KMS-11 (cell line): ENCODE results near the gene SLC34A1.
"Not testable (repeated sequence)": the region's sequence is repeated elsewhere in the genome, so short reads cannot be mapped to it uniquely, and the experiment has no call there.

Source experiments
- H2AFZ ChIP-seq: fragments of 200-600 bp; sonication (generic); 2 replicates; pipeline ENCODE4 v1.6.1; 2016; ENCODE audit warnings: antibody characterized with exemption, mixed run types, low read depth
- H3K27ac ChIP-seq: fragments of 200-600 bp; sonication (generic); 2 replicates; pipeline ENCODE4 v1.6.1; 2016; ENCODE audit warnings: mild to moderate bottlenecking, mixed run types
- H3K27me3 ChIP-seq: fragments of 200-600 bp; sonication (generic); 2 replicates; pipeline ENCODE4 v1.6.1; 2017; ENCODE audit warnings: mild to moderate bottlenecking, low read depth, mixed run types, moderate library complexity; ENCODE audit not compliant: insufficient read depth
- H3K36me3 ChIP-seq: fragments of 200-600 bp; sonication (generic); 2 replicates; pipeline ENCODE4 v1.6.1; 2017; ENCODE audit warnings: mild to moderate bottlenecking, mixed run types; ENCODE audit not compliant: insufficient read depth
- H3K4me1 ChIP-seq: fragments of 200-600 bp; sonication (generic); 2 replicates; pipeline ENCODE4 v1.6.1; 2016; ENCODE audit warnings: mild to moderate bottlenecking, low read depth, mixed run types; ENCODE audit not compliant: poor library complexity, severe bottlenecking
- H3K4me2 ChIP-seq: fragments of 200-600 bp; sonication (generic); 2 replicates; pipeline ENCODE4 v1.7.0; 2016; ENCODE audit warnings: mild to moderate bottlenecking, mixed run types
- H3K4me3 ChIP-seq: fragments of 200-600 bp; sonication (generic); IDR thresholded peaks from 2 replicates; pipeline ENCODE4 v1.6.1; 2017; ENCODE audit warnings: low read depth, low read length, mixed read lengths; ENCODE audit not compliant: insufficient read depth
- H3K79me2 ChIP-seq: fragments of 200-600 bp; sonication (generic); 2 replicates; pipeline ENCODE4 v1.6.1; 2016; ENCODE audit warnings: low read depth, mixed run types; ENCODE audit not compliant: insufficient read depth
- H3K9ac ChIP-seq: fragments of 200-600 bp; sonication (generic); 2 replicates; pipeline ENCODE4 v1.6.1; 2016; ENCODE audit warnings: mild to moderate bottlenecking, mixed run types
- H4K20me1 ChIP-seq: fragments of 200-600 bp; sonication (generic); 2 replicates; pipeline ENCODE4 v1.6.1; 2016; ENCODE audit warnings: mild to moderate bottlenecking, mixed run types; ENCODE audit not compliant: insufficient read depth
- CTCF ChIP-seq: fragments of 200-600 bp; sonication (generic); conservative IDR thresholded peaks from 2 replicates; pipeline ENCODE4 v1.6.1; 2017; ENCODE audit warnings: low read depth, mild to moderate bottlenecking, antibody characterized with exemption, low read length, moderate library complexity, mixed read lengths

The SLC34A1 gene

GRCh38 chr5:177358370-177358819, 25.8 kb upstream of the SLC34A1 start:
- H3K4me2 ChIP-seq: peak overlapping the region; percentile 92
- H3K27me3 ChIP-seq: no peaks in the 10 kb centered on the region
- no peak overlapping the region for H3K4me3 ChIP-seq
- no peak overlapping the region for H2AFZ ChIP-seq
- peak overlapping the region; percentile 70 for H3K9ac ChIP-seq
- no peak for TF ChIP-seq CTCF
- peak overlapping the region; percentile 64 for H3K27ac ChIP-seq
- H3K79me2 ChIP-seq: peaks cover 11% of the 10 kb centered on the region
- H4K20me1 ChIP-seq: no peaks in the 10 kb centered on the region
- peaks cover 40% of the 10 kb centered on the region for H3K4me1 ChIP-seq
- no peaks in the 10 kb centered on the region for H3K36me3 ChIP-seq

GRCh38 chr5:177359451-177359851, 24.8 kb upstream of the SLC34A1 start:
- no peak overlapping the region for H3K4me3 ChIP-seq
- H3K27me3 ChIP-seq: no peaks in the 10 kb centered on the region
- H3K4me2 ChIP-seq: peak overlapping the region; percentile 92; the same call in 1 of the 2 replicates
- H3K79me2 ChIP-seq: peaks cover 11% of the 10 kb centered on the region
- H3K36me3 ChIP-seq: no peaks in the 10 kb centered on the region
- H3K27ac ChIP-seq: no peak overlapping the region
- TF ChIP-seq CTCF: no peak
- H2AFZ ChIP-seq: no peak overlapping the region
- H4K20me1 ChIP-seq: no peaks in the 10 kb centered on the region
- H3K4me1 ChIP-seq: peaks cover 49% of the 10 kb centered on the region
- no peak overlapping the region for H3K9ac ChIP-seq

- Histone ChIP-seq H4K20me1 (no peaks in the 10 kb centered on the region), H3K27ac (no peak overlapping the region), H3K36me3 (no peaks in the 10 kb centered on the region), H3K27me3 (no peaks in the 10 kb centered on the region), H3K79me2 (peaks cover 11% of the 10 kb centered on the region), H3K4me2 (no peak overlapping the region), H2AFZ (no peak overlapping the region), H3K9ac (no peak overlapping the region), H3K4me1 (peaks cover 53% of the 10 kb centered on the region), H3K4me3 (no peak overlapping the region)
- no peak for TF ChIP-seq CTCF
Measured at GRCh38 chr5:177359860-177360259, 24.4 kb upstream of the SLC34A1 start.

GRCh38 chr5:177360740-177361139, 23.5 kb upstream of the SLC34A1 start:
- not testable (repeated sequence) for H4K20me1 ChIP-seq, H3K27ac ChIP-seq, H3K4me3 ChIP-seq, H2AFZ ChIP-seq, H3K9ac ChIP-seq, H3K4me2 ChIP-seq, H3K27me3 ChIP-seq, H3K36me3 ChIP-seq
- Histone ChIP-seq H3K4me1 (peaks cover 54% of the 10 kb centered on the region), H3K79me2 (peaks cover 11% of the 10 kb centered on the region)

GRCh38 chr5:177361418-177362291, 22.6 kb upstream of the SLC34A1 start:
- Histone ChIP-seq H3K27ac (peak overlapping the region; percentile 35; the same call in 1 of the 2 replicates), H3K4me2 (peak overlapping the region; percentile 76)

More at GRCh38 chr5:177361418-177362291, 22.6 kb upstream of the SLC34A1 start:
- no peak for TF ChIP-seq CTCF
- Histone ChIP-seq H3K27me3 (no peaks in the 10 kb centered on the region), H3K4me1 (peaks cover 53% of the 10 kb centered on the region), H3K36me3 (no peaks in the 10 kb centered on the region), H4K20me1 (no peaks in the 10 kb centered on the region), H2AFZ (no peak overlapping the region), H3K79me2 (peaks cover 11% of the 10 kb centered on the region), H3K4me3 (no peak overlapping the region), H3K9ac (no peak overlapping the region)
